SIG-M5 treated with dmso at 0.1 percent for 504 hours (cell line): Measurements from ENCODE around the gene ZNF22.
"Not testable (repeated sequence)": the region's sequence is repeated elsewhere in the genome, so short reads cannot be mapped to it uniquely, and the experiment has no call there.

Experiments
- DNase-seq: peaks from one replicate; lab custom pipeline; 2025; ENCODE audit not compliant: unreplicated experiment; lab: John Stamatoyannopoulos, UW

The ZNF22 gene

GRCh38 chr10:45006276-45007030, 5.7 kb downstream of the ZNF22 start:
- peak; percentile 31 for DNase-seq

GRCh38 chr10:45008524-45009161, 7.9 kb downstream of the ZNF22 start:
- DNase-seq = peak; percentile 90

GRCh38 chr10:45014557-45014956, 13.8 kb downstream of the ZNF22 start:
- DNase-seq = not testable (repeated sequence)

GRCh38 chr10:45015590-45015989, 14.9 kb downstream of the ZNF22 start:
- no peak for DNase-seq

GRCh38 chr10:45023426-45023825, 22.7 kb downstream of the ZNF22 start:
- DNase-seq = no peak

- DNase-seq = no peak
These were observed 33.6 kb downstream of the ZNF22 start for GRCh38 chr10:45034301-45034700.

GRCh38 chr10:45035673-45036072, 35.0 kb downstream of the ZNF22 start:
- no peak for DNase-seq

GRCh38 chr10:45040921-45041542, 40.3 kb downstream of the ZNF22 start:
- no peak for DNase-seq

GRCh38 chr10:45044290-45044689, 43.6 kb downstream of the ZNF22 start:
- no peak for DNase-seq

GRCh38 chr10:45050551-45051235, 50.0 kb downstream of the ZNF22 start:
- DNase-seq = no peak

- no peak for DNase-seq
These were observed 52.0 kb downstream of the ZNF22 start for GRCh38 chr10:45052700-45053099.

GRCh38 chr10:45053569-45054100, 52.9 kb downstream of the ZNF22 start:
- DNase-seq = no peak
